ENCODE data around the gene MBD4.

Gene MBD4

GRCh38 chr3:129474984-129475804, 35.4 kb upstream of the MBD4 start:
- no peak for DNase-seq
- no peak overlapping the region for H3K27ac Mint-ChIP-seq
- CTCF ChIA-PET = interaction anchor here (1.5 kb wide), 1 partner anchor 15 kb away, joined by 5 read pairs; no protein-coding TSS in a partner anchor
- H3K27me3 Mint-ChIP-seq = no peaks in the 10 kb centered on the region
- no peaks in the 10 kb centered on the region for H3K4me1 Mint-ChIP-seq
- no peak overlapping the region for H3K4me3 Mint-ChIP-seq
- H3K9me3 Mint-ChIP-seq = no peaks in the 10 kb centered on the region
- peaks cover 18% of the 10 kb centered on the region for H3K36me3 Mint-ChIP-seq

- Mint-ChIP-seq H3K27me3 (no peaks in the 10 kb centered on the region), H3K4me3 (no peak overlapping the region), H3K4me1 (peaks cover 6% of the 10 kb centered on the region), H3K9me3 (no peaks in the 10 kb centered on the region), H3K36me3 (peaks cover 19% of the 10 kb centered on the region), H3K27ac (no peak overlapping the region)
- no peak for DNase-seq
- CTCF ChIA-PET = no interaction called here
Measured at GRCh38 chr3:129473769-129474152, 34.0 kb upstream of the MBD4 start.

GRCh38 chr3:129473067-129473768, 33.5 kb upstream of the MBD4 start:
- H3K27ac Mint-ChIP-seq = no peak overlapping the region
- DNase-seq = no peak
- peaks cover 6% of the 10 kb centered on the region for H3K4me1 Mint-ChIP-seq
- peaks cover 19% of the 10 kb centered on the region for H3K36me3 Mint-ChIP-seq
- no peaks in the 10 kb centered on the region for H3K9me3 Mint-ChIP-seq
- no peaks in the 10 kb centered on the region for H3K27me3 Mint-ChIP-seq
- H3K4me3 Mint-ChIP-seq = no peak overlapping the region
- CTCF ChIA-PET = no interaction called here

- CTCF ChIA-PET = no interaction called here
- DNase-seq = no peak
- Mint-ChIP-seq H3K27ac (no peak overlapping the region), H3K9me3 (no peaks in the 10 kb centered on the region), H3K36me3 (peaks cover 10% of the 10 kb centered on the region), H3K4me1 (peaks cover 6% of the 10 kb centered on the region), H3K4me3 (no peak overlapping the region), H3K27me3 (no peaks in the 10 kb centered on the region)
Measured at GRCh38 chr3:129470861-129471260, 31.1 kb upstream of the MBD4 start.

- H3K4me3 Mint-ChIP-seq = no peak overlapping the region
- peaks cover 11% of the 10 kb centered on the region for H3K36me3 Mint-ChIP-seq
- no peak overlapping the region for H3K27ac Mint-ChIP-seq
- no peaks in the 10 kb centered on the region for H3K9me3 Mint-ChIP-seq
- H3K27me3 Mint-ChIP-seq = no peaks in the 10 kb centered on the region
- no peak for DNase-seq
- H3K4me1 Mint-ChIP-seq = peaks cover 6% of the 10 kb centered on the region
- CTCF ChIA-PET = interaction anchor here (1.0 kb wide), 1 partner anchor 12 kb away, joined by 3 read pairs; no protein-coding TSS in a partner anchor
Measured at GRCh38 chr3:129469026-129469425, 29.3 kb upstream of the MBD4 start.

- Mint-ChIP-seq H3K9me3 (no peaks in the 10 kb centered on the region), H3K4me3 (no peak overlapping the region), H3K36me3 (peaks cover 11% of the 10 kb centered on the region), H3K4me1 (peaks cover 6% of the 10 kb centered on the region), H3K27me3 (no peaks in the 10 kb centered on the region), H3K27ac (no peak overlapping the region)
- CTCF ChIA-PET = no interaction called here
- DNase-seq = no peak
Measured at GRCh38 chr3:129467932-129468331, 28.2 kb upstream of the MBD4 start.

- Mint-ChIP-seq H3K27ac (no peak overlapping the region), H3K4me3 (no peak overlapping the region), H3K9me3 (peaks cover 1% of the 10 kb centered on the region), H3K4me1 (no peaks in the 10 kb centered on the region), H3K27me3 (no peaks in the 10 kb centered on the region), H3K36me3 (peaks cover 8% of the 10 kb centered on the region)
- DNase-seq = no peak
- CTCF ChIA-PET = no interaction called here
Measured at GRCh38 chr3:129463716-129464115, 24.0 kb upstream of the MBD4 start.

GRCh38 chr3:129463094-129463493, 23.3 kb upstream of the MBD4 start:
- Mint-ChIP-seq H3K9me3 (peaks cover 1% of the 10 kb centered on the region), H3K27me3 (no peaks in the 10 kb centered on the region), H3K4me1 (no peaks in the 10 kb centered on the region), H3K36me3 (peaks cover 8% of the 10 kb centered on the region), H3K4me3 (no peak overlapping the region), H3K27ac (no peak overlapping the region)
- CTCF ChIA-PET = no interaction called here
- no peak for DNase-seq

- Mint-ChIP-seq H3K36me3 (peaks cover 8% of the 10 kb centered on the region), H3K4me1 (no peaks in the 10 kb centered on the region), H3K9me3 (peaks cover 1% of the 10 kb centered on the region), H3K27me3 (no peaks in the 10 kb centered on the region), H3K4me3 (no peak overlapping the region), H3K27ac (no peak overlapping the region)
- DNase-seq = no peak
- CTCF ChIA-PET = no interaction called here
Measured at GRCh38 chr3:129462361-129462968, 22.7 kb upstream of the MBD4 start.

- peaks cover 8% of the 10 kb centered on the region for H3K36me3 Mint-ChIP-seq
- H3K27ac Mint-ChIP-seq = no peak overlapping the region
- CTCF ChIA-PET = no interaction called here
- DNase-seq = no peak
- H3K27me3 Mint-ChIP-seq = no peaks in the 10 kb centered on the region
- peaks cover 1% of the 10 kb centered on the region for H3K9me3 Mint-ChIP-seq
- H3K4me1 Mint-ChIP-seq = no peaks in the 10 kb centered on the region
- H3K4me3 Mint-ChIP-seq = no peak overlapping the region
Measured at GRCh38 chr3:129461461-129462146, 21.9 kb upstream of the MBD4 start.

GRCh38 chr3:129461022-129461421, 21.3 kb upstream of the MBD4 start:
- H3K9me3 Mint-ChIP-seq = peaks cover 1% of the 10 kb centered on the region
- DNase-seq = no peak

GRCh38 chr3:129460572-129460971, 20.8 kb upstream of the MBD4 start:
- Mint-ChIP-seq H3K27ac (no peak overlapping the region), H3K27me3 (no peaks in the 10 kb centered on the region), H3K36me3 (peaks cover 11% of the 10 kb centered on the region), H3K9me3 (peaks cover 1% of the 10 kb centered on the region), H3K4me3 (no peak overlapping the region), H3K4me1 (no peaks in the 10 kb centered on the region)
- CTCF ChIA-PET = no interaction called here
- DNase-seq = no peak

More at GRCh38 chr3:129461022-129461421, 21.3 kb upstream of the MBD4 start:
- Mint-ChIP-seq H3K36me3 (peaks cover 8% of the 10 kb centered on the region), H3K4me3 (no peak overlapping the region), H3K4me1 (no peaks in the 10 kb centered on the region), H3K27ac (no peak overlapping the region), H3K27me3 (no peaks in the 10 kb centered on the region)
- CTCF ChIA-PET = no interaction called here

GRCh38 chr3:129460155-129460554, 20.4 kb upstream of the MBD4 start:
- H3K9me3 Mint-ChIP-seq = peaks cover 1% of the 10 kb centered on the region
- CTCF ChIA-PET = no interaction called here

GRCh38 chr3:129453732-129454131, 14.0 kb upstream of the MBD4 start:
- no peaks in the 10 kb centered on the region for H3K9me3 Mint-ChIP-seq
- DNase-seq = no peak
- H3K27ac Mint-ChIP-seq = no peak overlapping the region
- peaks cover 20% of the 10 kb centered on the region for H3K36me3 Mint-ChIP-seq
- no peak overlapping the region for H3K4me3 Mint-ChIP-seq
- CTCF ChIA-PET = interaction anchor here (1.0 kb wide), 1 partner anchor 54 kb away, joined by 5 read pairs; no protein-coding TSS in a partner anchor
- H3K27me3 Mint-ChIP-seq = no peaks in the 10 kb centered on the region
- peaks cover 4% of the 10 kb centered on the region for H3K4me1 Mint-ChIP-seq

More at GRCh38 chr3:129460155-129460554, 20.4 kb upstream of the MBD4 start:
- no peaks in the 10 kb centered on the region for H3K27me3 Mint-ChIP-seq
- H3K4me1 Mint-ChIP-seq = no peaks in the 10 kb centered on the region
- H3K36me3 Mint-ChIP-seq = peaks cover 11% of the 10 kb centered on the region
- H3K4me3 Mint-ChIP-seq = no peak overlapping the region
- DNase-seq = no peak
- H3K27ac Mint-ChIP-seq = no peak overlapping the region
